Breast epithelium (tissue), 3 donors: ENCODE measurements around the gene TRAF3.

Experiments
- POLR2A ChIP-seq: fragments of 450-650 bp; IDR thresholded peaks from one replicate; pipeline ENCODE4 v1.6.1; 2016; ENCODE audit warnings: antibody characterized with exemption, mild to moderate bottlenecking, moderate library complexity
- POLR2AphosphoS5 ChIP-seq, 3 donors: sonication (generic); formaldehyde crosslinking; IDR thresholded peaks; one replicate each; pipeline ENCODE4 v1.6.1; 2017; ENCODE audit warnings: antibody characterized with exemption in 3 of 3
- TF ChIP-seq, protein P1 (sequence below), 3 donors: fragments of 450-650 bp; IDR thresholded peaks; one replicate each; pipeline ENCODE4 v1.5.1; 2016 to 2017; ENCODE audit warnings: antibody characterized with exemption in 3 of 3, mild to moderate bottlenecking in 3 of 3, moderate library complexity in 3 of 3

DNA sequence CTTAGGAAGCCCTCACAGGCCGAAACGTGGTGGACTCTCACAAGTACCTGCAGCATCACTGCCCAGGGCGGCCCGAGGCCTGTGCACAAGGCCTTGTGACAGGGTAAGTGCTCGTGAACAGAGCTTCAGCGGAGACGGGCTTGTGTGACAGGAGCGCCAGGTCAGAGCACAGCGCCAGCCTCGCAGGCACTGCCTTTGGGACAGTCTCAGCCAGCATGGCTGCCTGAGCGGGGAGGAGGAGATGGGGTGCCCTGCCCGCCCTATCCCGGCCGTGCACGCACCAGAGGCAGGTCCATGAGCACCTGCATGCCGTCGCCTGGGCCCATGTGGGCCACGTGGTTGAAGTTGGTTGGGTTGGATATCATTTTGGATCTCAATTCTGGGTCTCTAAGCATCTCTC, 162.1 kb downstream of the TRAF3 start:
- TF ChIP-seq, protein P1, sequence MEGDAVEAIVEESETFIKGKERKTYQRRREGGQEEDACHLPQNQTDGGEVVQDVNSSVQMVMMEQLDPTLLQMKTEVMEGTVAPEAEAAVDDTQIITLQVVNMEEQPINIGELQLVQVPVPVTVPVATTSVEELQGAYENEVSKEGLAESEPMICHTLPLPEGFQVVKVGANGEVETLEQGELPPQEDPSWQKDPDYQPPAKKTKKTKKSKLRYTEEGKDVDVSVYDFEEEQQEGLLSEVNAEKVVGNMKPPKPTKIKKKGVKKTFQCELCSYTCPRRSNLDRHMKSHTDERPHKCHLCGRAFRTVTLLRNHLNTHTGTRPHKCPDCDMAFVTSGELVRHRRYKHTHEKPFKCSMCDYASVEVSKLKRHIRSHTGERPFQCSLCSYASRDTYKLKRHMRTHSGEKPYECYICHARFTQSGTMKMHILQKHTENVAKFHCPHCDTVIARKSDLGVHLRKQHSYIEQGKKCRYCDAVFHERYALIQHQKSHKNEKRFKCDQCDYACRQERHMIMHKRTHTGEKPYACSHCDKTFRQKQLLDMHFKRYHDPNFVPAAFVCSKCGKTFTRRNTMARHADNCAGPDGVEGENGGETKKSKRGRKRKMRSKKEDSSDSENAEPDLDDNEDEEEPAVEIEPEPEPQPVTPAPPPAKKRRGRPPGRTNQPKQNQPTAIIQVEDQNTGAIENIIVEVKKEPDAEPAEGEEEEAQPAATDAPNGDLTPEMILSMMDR (IDR thresholded peaks at IDR 0.05), result no peak
- TF ChIP-seq POLR2AphosphoS5 (IDR thresholded peaks at IDR 0.05) (no peak), POLR2A (no peak)
